Uterus (tissue), 4 donors: Measurements from ENCODE around the gene GPR21. TPM values are rescaled to one million over a fixed set of nuclear protein-coding genes. Genes with fewer than 3 reads are reported as not detected.

Experiments used
- DNase-seq, 2 donors: peaks; one replicate each; pipeline ENCODE4 v3.0.0-alpha.2; 2019 to 2020
- H3K27ac ChIP-seq, 2 donors: fragments of 200-600 bp; sonication (generic); 1 replicate in 1 of 2; 2 replicates in 1 of 2; pipeline ENCODE4 v1.5.1; 2016 to 2018
- H3K27me3 ChIP-seq, 2 donors: fragments of 200-600 bp; sonication (generic); one replicate each; pipeline ENCODE4 v1.5.1; 2018 to 2019; ENCODE audit warnings: control low read depth in 1 of 2
- H3K36me3 ChIP-seq, 2 donors: fragments of 200-600 bp; sonication (generic); one replicate each; pipeline ENCODE4 v1.5.1; 2019; ENCODE audit warnings: control low read depth in 1 of 2
- H3K4me1 ChIP-seq, 2 donors: fragments of 200-600 bp; sonication (generic); one replicate each; pipeline ENCODE4 v1.5.1; 2018 to 2019; ENCODE audit warnings: control low read depth in 1 of 2
- H3K4me3 ChIP-seq, 2 donors: fragments of 200-600 bp; sonication (generic); 1 replicate in 1 of 2; 2 replicates in 1 of 2; pipeline ENCODE4 v1.5.1; 2018 to 2019; ENCODE audit warnings: mild to moderate bottlenecking in 1 of 2
- H3K9me3 ChIP-seq, 2 donors: fragments of 200-600 bp; sonication (generic); one replicate each; pipeline ENCODE4 v1.5.1; 2019; ENCODE audit warnings: control low read depth in 1 of 2
- CTCF ChIP-seq, 4 experiments: fragments of 200-600 bp in 2 of 4; fragments of 450-650 bp in 2 of 4; sonication (generic) in 2 of 4; IDR thresholded peaks; one replicate each; pipeline ENCODE4 v1.5.1; 2016 to 2019; ENCODE audit warnings: antibody characterized with exemption in 4 of 4, mild to moderate bottlenecking in 2 of 4, moderate library complexity in 1 of 4
- POLR2A ChIP-seq, 2 donors: fragments of 450-650 bp; IDR thresholded peaks; one replicate each; pipeline ENCODE4 v1.6.1; 2016; ENCODE audit warnings: antibody characterized with exemption in 2 of 2, mild to moderate bottlenecking in 1 of 2, moderate library complexity in 1 of 2
- intact Hi-C: fragments of 100-400 bp; cut with DNase I; formaldehyde crosslinking; loops from one replicate; pipeline ENCODE4 v1.15.1; 2023; ENCODE audit warnings: low total_unique reads
- total RNA-seq, 4 donors: library from RNA; depleted of rRNA in 3 of 4; stranded (reverse); fragments of >200 nt in 3 of 4; gene quantifications; one replicate each; pipeline versions ENCODE4 v1.1.0 to v1.2.4, GENCODE V29; 2014 to 2023
- donor health status: DM: yes; HTN: yes; CAD: no.

Gene GPR21
- total RNA-seq, 4 donors from 2014 or later, result 1.5 to 7.2 (median 4.3) TPM; not detected in 1

- intact Hi-C loops, result no loop called here
- H3K27ac ChIP-seq, result no peak overlapping the region
- no peaks in the 10 kb centered on the region for H3K27me3 ChIP-seq
- TF ChIP-seq CTCF (IDR thresholded peaks at IDR 0.05) (no peak), POLR2A (IDR thresholded peaks at IDR 0.05) (no peak)
- no peak for DNase-seq
- H3K9me3 ChIP-seq, result no peaks in the 10 kb centered on the region
- H3K4me3 ChIP-seq, result no peak overlapping the region
- no peaks in the 10 kb centered on the region for H3K4me1 ChIP-seq
- no peaks in the 10 kb centered on the region for H3K36me3 ChIP-seq
Observed at GRCh38 chr9:123016631-123017030, 16.8 kb upstream of the GPR21 start.

DNA sequence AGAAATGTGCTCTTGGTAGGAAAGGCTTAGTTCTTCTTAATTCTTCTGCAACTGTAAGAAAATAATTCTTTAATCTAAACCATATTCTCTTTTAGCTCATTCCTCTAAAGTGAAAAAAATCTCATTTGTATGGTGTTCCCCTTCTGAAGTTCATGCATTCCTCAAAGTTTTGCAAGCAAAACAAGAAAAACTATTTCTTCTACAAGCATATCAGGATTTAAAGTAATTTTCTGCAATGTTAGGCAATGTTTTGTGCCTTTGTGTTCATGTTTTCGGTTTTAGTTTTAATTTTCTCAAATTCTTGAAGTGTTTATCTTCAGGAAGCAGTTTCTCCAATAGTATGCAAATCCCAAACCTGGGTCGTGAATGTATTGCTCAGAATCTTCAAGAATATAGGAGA, 12.7 kb upstream of the GPR21 start:
- TF ChIP-seq POLR2A (IDR thresholded peaks at IDR 0.05) (no peak), CTCF (IDR thresholded peaks at IDR 0.05) (no peak)
- intact Hi-C loops, result no loop called here
- Histone ChIP-seq H3K27me3 (no peaks in the 10 kb centered on the region), H3K9me3 (no peaks in the 10 kb centered on the region), H3K36me3 (no peaks in the 10 kb centered on the region), H3K4me1 (no peaks in the 10 kb centered on the region), H3K4me3 (no peak overlapping the region), H3K27ac (no peak overlapping the region)
- no peak for DNase-seq

GRCh38 chr9:123026425-123026824, 7.0 kb upstream of the GPR21 start:
- Histone ChIP-seq H3K4me3 (no peak overlapping the region), H3K9me3 (no peaks in the 10 kb centered on the region), H3K27ac (no peak overlapping the region), H3K27me3 (no peaks in the 10 kb centered on the region), H3K36me3 (no peaks in the 10 kb centered on the region), H3K4me1 (no peaks in the 10 kb centered on the region)
- TF ChIP-seq CTCF (IDR thresholded peaks at IDR 0.05), result no peak
- TF ChIP-seq POLR2A (IDR thresholded peaks at IDR 0.05), result no peak
- intact Hi-C loops, result no loop called here
- DNase-seq, result no peak

DNA sequence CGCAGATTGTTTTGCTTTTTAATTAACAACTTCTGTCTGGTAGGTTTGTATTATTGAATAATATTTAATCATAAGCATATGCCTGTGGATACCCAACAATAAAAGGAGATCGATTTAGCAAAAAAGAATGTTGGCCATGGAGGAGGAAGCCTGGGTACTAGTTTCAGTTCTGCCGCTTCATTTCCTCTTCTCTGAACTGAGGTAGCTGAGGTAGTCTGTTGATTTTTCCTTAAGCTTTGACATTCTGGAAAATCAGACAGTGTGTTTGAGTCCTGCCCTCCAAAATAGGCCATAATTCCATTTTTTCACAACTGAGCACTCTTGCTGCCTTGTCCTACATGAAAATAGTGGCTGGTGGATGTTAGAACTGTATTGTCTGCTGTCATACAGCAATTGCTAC, 6.0 kb upstream of the GPR21 start:
- intact Hi-C loops, result no loop called here
- H3K27ac ChIP-seq, result no peak overlapping the region
- H3K27me3 ChIP-seq, result no peaks in the 10 kb centered on the region
- no peaks in the 10 kb centered on the region for H3K9me3 ChIP-seq
- DNase-seq, result no peak
- H3K4me3 ChIP-seq, result no peak overlapping the region
- H3K4me1 ChIP-seq, result no peaks in the 10 kb centered on the region
- TF ChIP-seq POLR2A (IDR thresholded peaks at IDR 0.05), result no peak
- TF ChIP-seq CTCF (IDR thresholded peaks at IDR 0.05), result no peak
- no peaks in the 10 kb centered on the region for H3K36me3 ChIP-seq

GRCh38 chr9:123028136-123028535, 5.3 kb upstream of the GPR21 start:
- no peak overlapping the region for H3K4me3 ChIP-seq
- no peaks in the 10 kb centered on the region for H3K4me1 ChIP-seq
- H3K36me3 ChIP-seq, result no peaks in the 10 kb centered on the region
- H3K27ac ChIP-seq, result no peak overlapping the region
- intact Hi-C loops, result no loop called here
- no peaks in the 10 kb centered on the region for H3K9me3 ChIP-seq
- no peak for DNase-seq
- no peaks in the 10 kb centered on the region for H3K27me3 ChIP-seq
- no peak for TF ChIP-seq POLR2A (IDR thresholded peaks at IDR 0.05)
- TF ChIP-seq CTCF (IDR thresholded peaks at IDR 0.05), result no peak
